A549 treated with RU486 at 1 μM for 4 hours (cell line): ENCODE measurements around the gene REELD1. TPM values are rescaled to one million over a fixed set of nuclear protein-coding genes. Genes with fewer than 3 reads are reported as not detected.

Source experiments
- total RNA-seq: library from RNA; stranded (reverse); fragments of 200-300 nt; extraction: Qiagen RNA extraction; gene quantifications from 5 replicates; pipeline ENCODE4 v1.2.3, GENCODE V29; 2022; ENCODE audit warnings: low read depth

The REELD1 gene
- not detected in 5 replicates for total RNA-seq

GRCh38 chr4:146214238-146214637 lies at the start of gene REELD1:
Gene REELD1 (plus strand): TSS chr4:146214538. CDS start chr4:146216953, 2,415 bp downstream.

GRCh38 chr4:146175541-146176453 lies 38.5 kb upstream of the REELD1 start, which contains the start of gene LSM6:
Gene LSM6 (plus strand): TSS chr4:146175718. CDS start chr4:146182922, 7,204 bp downstream.

Other genes starting within 250 kb of the REELD1 start
- 31.3 to 60.8 TPM (median 33.3 TPM) in 5 replicates for gene LSM6, start 38.8 kb upstream of the REELD1 start, total RNA-seq